ENCODE measurements around the gene BACE2. TPM values are rescaled to one million over a fixed set of nuclear protein-coding genes. Genes with fewer than 3 reads are reported as not detected.

The BACE2 gene
- total RNA-seq, 1 donor from 2014 or later: 20.9 TPM

DNA sequence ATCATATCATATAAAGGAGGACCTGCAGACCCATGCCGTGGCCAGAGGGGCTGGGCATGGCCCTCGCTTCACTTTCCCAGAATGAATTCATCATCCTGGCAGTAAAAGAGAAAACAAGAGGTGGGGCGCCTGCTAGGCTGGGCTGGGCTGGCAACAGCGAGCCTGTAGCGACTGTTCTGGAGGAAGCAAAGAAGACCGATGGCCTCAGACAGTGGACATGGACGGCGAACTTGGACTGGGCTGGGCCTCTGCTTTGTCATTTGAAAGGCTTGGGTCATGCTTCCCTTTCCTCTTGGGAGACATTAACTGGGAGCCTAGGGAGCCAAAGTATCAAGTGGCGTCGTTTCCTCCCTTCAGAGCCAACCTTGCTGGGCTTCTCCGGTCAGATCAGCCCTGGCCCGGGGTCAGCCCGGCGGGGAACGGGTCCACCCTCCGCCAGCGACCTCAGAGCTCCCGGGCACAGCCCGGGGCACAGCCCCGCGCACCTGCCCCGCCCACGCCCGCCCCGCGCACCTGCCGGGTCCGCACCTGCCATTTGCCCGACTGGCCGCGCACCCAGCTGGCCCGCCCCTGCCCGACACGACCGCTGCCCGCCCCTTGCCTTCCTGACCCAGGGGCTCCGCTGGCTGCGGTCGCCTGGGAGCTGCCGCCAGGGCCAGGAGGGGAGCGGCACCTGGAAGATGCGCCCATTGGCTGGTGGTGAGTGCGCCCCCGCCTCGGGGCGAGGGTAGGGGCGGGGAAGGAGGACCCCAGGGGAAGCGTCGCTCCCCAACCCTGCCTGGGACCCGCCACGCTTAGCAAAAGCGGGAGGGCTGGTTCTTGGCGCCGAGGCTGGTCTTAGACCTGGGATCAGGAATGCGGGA, 148.5 kb downstream of the BACE2 start, which contains the start of gene FAM3B:
FAM3B (plus strand) TSS at position 602 of the 863 bp plus-strand sequence; CDS start at position 681, 79 bp downstream.
- peaks cover 19% of the 10 kb centered on the region for H3K27me3 ChIP-seq
- no peaks in the 10 kb centered on the region for H3K4me1 ChIP-seq
- TF ChIP-seq, protein P1, sequence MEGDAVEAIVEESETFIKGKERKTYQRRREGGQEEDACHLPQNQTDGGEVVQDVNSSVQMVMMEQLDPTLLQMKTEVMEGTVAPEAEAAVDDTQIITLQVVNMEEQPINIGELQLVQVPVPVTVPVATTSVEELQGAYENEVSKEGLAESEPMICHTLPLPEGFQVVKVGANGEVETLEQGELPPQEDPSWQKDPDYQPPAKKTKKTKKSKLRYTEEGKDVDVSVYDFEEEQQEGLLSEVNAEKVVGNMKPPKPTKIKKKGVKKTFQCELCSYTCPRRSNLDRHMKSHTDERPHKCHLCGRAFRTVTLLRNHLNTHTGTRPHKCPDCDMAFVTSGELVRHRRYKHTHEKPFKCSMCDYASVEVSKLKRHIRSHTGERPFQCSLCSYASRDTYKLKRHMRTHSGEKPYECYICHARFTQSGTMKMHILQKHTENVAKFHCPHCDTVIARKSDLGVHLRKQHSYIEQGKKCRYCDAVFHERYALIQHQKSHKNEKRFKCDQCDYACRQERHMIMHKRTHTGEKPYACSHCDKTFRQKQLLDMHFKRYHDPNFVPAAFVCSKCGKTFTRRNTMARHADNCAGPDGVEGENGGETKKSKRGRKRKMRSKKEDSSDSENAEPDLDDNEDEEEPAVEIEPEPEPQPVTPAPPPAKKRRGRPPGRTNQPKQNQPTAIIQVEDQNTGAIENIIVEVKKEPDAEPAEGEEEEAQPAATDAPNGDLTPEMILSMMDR (IDR thresholded peaks at IDR 0.05): no peak
- ATAC-seq (peak; percentile 84), DNase-seq (peak; percentile 78)
- H3K27ac ChIP-seq: no peak within 1 kb of the TSS
- intact Hi-C loops (cut with DNase I): no loop called here
- H3K4me3 ChIP-seq: peak within 1 kb of the TSS; percentile 42
- H3K36me3 ChIP-seq: no peaks in the 10 kb centered on the region
- no peaks in the 10 kb centered on the region for H3K9me3 ChIP-seq

DNA sequence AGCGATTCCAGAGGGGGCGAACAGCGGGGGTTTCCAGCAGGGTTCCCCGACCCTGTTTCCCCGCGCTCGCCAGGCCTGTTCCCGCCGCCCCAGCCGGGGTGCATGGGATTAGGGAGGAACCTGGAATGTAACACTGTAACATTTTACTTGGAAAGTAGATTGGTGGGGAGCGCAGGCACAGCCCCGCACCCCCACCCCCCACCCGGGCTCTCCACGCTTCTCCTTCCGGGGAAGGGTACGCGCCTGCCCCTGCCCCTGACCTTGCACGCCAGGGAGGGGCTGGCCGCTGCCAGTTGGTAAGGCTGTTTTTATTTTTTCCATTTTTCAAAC, 149.1 kb downstream of the BACE2 start:
- Histone ChIP-seq H3K9me3 (no peaks in the 10 kb centered on the region), H3K27ac (no peak overlapping the region), H3K4me1 (no peaks in the 10 kb centered on the region), H3K36me3 (no peaks in the 10 kb centered on the region), H3K4me3 (peak overlapping the region; percentile 42), H3K27me3 (peaks cover 19% of the 10 kb centered on the region)
- TF ChIP-seq, protein P1 (IDR thresholded peaks at IDR 0.05): no peak
- intact Hi-C loops (cut with DNase I): no loop called here
- ATAC-seq (no peak), DNase-seq (no peak)

DNA sequence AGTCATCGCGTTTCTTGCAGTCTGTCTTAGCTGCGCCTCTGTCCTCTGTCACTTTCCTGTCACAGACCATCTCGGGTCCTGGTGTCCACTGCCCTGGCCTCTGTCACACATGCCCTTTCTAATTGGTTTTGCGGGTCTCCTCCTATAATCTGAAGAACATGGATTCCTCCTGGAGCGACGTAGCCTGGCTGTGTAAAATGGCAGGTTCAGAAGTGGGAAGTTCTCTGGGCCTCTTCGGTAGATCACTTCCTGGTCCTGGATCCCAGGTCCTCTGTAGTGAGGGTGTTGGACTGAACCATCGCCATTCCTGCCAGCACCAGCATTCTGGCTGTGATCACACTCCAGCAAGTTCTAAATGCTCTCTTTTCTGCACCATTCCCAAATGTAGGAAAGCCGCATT, 149.5 kb downstream of the BACE2 start:
- Histone ChIP-seq H3K36me3 (no peaks in the 10 kb centered on the region), H3K4me3 (peak overlapping the region; percentile 42), H3K4me1 (no peaks in the 10 kb centered on the region), H3K27me3 (peaks cover 19% of the 10 kb centered on the region), H3K27ac (no peak overlapping the region), H3K9me3 (no peaks in the 10 kb centered on the region)
- ATAC-seq (no peak), DNase-seq (no peak)
- TF ChIP-seq, protein P1 (IDR thresholded peaks at IDR 0.05): no peak
- intact Hi-C loops (cut with DNase I): no loop called here

DNA sequence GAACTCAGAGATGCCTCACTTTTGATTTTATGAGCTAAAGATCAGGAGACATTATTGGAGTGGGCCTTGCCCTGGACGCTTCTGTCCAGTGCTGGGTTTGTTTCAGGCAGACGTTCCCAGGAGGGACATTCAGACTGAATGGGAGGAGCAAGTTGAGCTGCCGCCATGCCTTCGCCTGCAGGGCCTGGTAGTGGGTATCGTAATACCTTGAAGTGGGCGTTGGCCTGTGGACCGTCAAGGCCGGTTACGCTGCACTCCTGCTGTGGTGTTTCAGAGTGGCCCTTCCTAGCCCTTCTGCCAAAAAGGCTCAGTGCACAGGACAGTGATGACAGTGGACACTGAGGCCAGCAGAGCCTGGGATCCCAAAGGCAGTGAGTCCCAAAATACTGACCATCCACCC, 150.3 kb downstream of the BACE2 start:
- TF ChIP-seq, protein P1 (IDR thresholded peaks at IDR 0.05): no peak
- H3K27me3 ChIP-seq: peaks cover 19% of the 10 kb centered on the region

GRCh38 chr21:41319273-41319672, 151.3 kb downstream of the BACE2 start:
- TF ChIP-seq, protein P1 (IDR thresholded peaks at IDR 0.05): no peak
- Histone ChIP-seq H3K27ac (no peak overlapping the region), H3K27me3 (peaks cover 19% of the 10 kb centered on the region), H3K9me3 (no peaks in the 10 kb centered on the region), H3K4me3 (no peak overlapping the region), H3K4me1 (no peaks in the 10 kb centered on the region), H3K36me3 (no peaks in the 10 kb centered on the region)
- ATAC-seq: no peak
- no peak for DNase-seq
- intact Hi-C loops (cut with DNase I): no loop called here

More for the DNA sequence above, 150.3 kb downstream of the BACE2 start:
- DNase-seq: no peak
- Histone ChIP-seq H3K4me1 (no peaks in the 10 kb centered on the region), H3K9me3 (no peaks in the 10 kb centered on the region), H3K36me3 (no peaks in the 10 kb centered on the region), H3K4me3 (no peak overlapping the region), H3K27ac (no peak overlapping the region)
- intact Hi-C loops (cut with DNase I): no loop called here
- no peak for ATAC-seq
